Measurements from ENCODE around the gene TP53AIP1.

TP53AIP1 gene

DNA sequence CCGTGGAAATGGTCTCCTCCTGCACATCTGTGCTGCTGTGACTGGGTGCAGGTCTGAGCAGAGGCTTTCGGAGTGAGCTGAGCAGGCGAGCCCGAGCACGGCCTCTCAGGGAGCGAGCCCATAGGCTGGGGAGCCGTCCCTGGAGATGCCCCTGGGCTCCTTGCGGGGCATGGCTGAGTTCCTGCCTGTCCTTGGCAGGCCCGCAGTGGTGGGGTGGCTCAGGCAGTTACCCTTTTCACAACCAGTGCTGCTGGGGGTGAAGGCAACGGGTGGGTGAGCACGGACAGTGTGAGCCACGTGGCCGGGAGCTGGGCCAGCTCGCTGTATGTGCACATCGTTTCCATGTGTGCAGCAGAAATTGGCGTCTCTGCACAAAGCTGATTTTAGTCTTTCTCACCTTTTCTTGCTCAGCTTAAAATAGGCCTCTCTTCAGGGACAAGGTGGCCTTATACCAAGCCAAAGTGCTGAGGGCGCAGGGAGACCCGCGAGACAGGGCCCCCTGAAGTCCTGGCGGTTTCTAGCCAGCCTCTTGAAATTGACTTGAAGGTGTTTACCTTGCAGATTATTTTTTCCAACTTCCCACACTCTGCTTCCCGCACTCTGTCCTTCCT lies at the start of gene TP53AIP1:
TSS of gene TP53AIP1 (minus strand) at position 55 of the 611 bp plus-strand sequence. CDS start 5,053 bp downstream, outside the sequence.
- peak; percentile 48 for DNase-seq (ENCODE audit: low read depth)
- TF ChIP-seq, protein P1, sequence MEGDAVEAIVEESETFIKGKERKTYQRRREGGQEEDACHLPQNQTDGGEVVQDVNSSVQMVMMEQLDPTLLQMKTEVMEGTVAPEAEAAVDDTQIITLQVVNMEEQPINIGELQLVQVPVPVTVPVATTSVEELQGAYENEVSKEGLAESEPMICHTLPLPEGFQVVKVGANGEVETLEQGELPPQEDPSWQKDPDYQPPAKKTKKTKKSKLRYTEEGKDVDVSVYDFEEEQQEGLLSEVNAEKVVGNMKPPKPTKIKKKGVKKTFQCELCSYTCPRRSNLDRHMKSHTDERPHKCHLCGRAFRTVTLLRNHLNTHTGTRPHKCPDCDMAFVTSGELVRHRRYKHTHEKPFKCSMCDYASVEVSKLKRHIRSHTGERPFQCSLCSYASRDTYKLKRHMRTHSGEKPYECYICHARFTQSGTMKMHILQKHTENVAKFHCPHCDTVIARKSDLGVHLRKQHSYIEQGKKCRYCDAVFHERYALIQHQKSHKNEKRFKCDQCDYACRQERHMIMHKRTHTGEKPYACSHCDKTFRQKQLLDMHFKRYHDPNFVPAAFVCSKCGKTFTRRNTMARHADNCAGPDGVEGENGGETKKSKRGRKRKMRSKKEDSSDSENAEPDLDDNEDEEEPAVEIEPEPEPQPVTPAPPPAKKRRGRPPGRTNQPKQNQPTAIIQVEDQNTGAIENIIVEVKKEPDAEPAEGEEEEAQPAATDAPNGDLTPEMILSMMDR (IDR thresholded peaks at IDR 0.05; ENCODE audit: insufficient read depth, low read depth, low read length, missing control alignments) = no peak
- H3K4me3 ChIP-seq (ENCODE audit: low read length) = no peak within 1 kb of the TSS

DNA sequence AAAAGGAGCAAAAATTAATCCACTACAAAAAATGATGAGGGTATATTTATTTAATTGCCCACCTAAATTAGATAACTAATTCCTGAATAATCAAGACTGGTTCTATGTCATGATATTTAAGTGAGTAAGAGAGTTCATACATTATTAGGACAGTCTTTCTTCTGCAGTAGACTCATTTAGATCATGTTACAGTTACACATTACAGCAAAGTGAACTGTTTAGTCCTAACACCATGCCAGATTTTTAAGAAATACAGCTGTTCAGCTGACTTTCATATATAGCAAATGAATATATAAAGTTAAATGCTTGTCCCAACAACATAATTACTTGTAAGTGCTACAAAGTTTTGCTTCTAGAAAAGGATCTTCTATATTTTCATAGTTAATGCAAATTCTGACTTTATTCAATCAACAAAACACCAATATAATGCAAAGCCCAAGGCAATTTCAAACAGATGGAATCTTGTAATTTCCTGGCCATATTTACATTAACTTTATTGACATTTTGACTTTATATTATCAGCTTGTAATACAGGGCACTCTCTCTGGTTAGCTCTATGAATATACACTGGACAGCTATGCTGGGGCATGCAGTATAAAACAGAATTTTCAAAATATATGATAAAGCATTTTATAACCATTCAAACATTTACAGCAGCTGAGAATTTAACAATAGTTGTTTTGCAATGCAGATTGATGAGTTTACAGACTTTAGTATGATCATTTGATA lies 45.7 kb upstream of the TP53AIP1 start:
- TF ChIP-seq, protein P1 (IDR thresholded peaks at IDR 0.05; ENCODE audit: insufficient read depth, low read depth, low read length, missing control alignments) = no peak
- no peak for DNase-seq (ENCODE audit: low read depth)
- no peak overlapping the region for H3K4me3 ChIP-seq (ENCODE audit: low read length)

DNA sequence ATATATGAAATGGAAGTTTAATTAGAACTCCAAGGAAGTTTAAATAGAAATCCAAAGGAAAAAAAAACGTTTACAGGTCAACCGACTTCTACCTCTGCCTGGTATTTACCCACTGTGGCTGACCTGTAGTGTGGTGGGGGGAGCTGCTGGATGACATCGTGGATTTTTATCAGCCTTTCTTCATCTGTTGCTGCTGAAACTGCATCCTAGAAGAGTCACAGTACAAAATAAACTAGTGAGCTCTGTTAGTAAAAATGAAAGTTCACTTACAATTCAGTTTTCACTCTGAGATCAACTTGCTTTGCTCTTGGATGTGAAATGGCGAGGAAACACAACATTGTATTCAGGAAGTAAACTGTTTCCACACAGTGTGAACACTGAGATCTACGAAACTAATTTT lies 43.2 kb upstream of the TP53AIP1 start:
- no peak overlapping the region for H3K4me3 ChIP-seq (ENCODE audit: low read length)
- TF ChIP-seq, protein P1 (IDR thresholded peaks at IDR 0.05; ENCODE audit: insufficient read depth, low read depth, low read length, missing control alignments) = no peak
- DNase-seq (ENCODE audit: low read depth) = no peak

GRCh38 chr11:128983023-128983422 lies 40.4 kb upstream of the TP53AIP1 start:
- TF ChIP-seq, protein P1 (IDR thresholded peaks at IDR 0.05; ENCODE audit: insufficient read depth, low read depth, low read length, missing control alignments) = no peak
- no peak for DNase-seq (ENCODE audit: low read depth)
- H3K4me3 ChIP-seq (ENCODE audit: low read length) = no peak overlapping the region

GRCh38 chr11:128981254-128981653 lies 38.6 kb upstream of the TP53AIP1 start:
- H3K4me3 ChIP-seq (ENCODE audit: low read length) = no peak overlapping the region
- TF ChIP-seq, protein P1 (IDR thresholded peaks at IDR 0.05; ENCODE audit: insufficient read depth, low read depth, low read length, missing control alignments) = no peak
- DNase-seq (ENCODE audit: low read depth) = peak; percentile 86

DNA sequence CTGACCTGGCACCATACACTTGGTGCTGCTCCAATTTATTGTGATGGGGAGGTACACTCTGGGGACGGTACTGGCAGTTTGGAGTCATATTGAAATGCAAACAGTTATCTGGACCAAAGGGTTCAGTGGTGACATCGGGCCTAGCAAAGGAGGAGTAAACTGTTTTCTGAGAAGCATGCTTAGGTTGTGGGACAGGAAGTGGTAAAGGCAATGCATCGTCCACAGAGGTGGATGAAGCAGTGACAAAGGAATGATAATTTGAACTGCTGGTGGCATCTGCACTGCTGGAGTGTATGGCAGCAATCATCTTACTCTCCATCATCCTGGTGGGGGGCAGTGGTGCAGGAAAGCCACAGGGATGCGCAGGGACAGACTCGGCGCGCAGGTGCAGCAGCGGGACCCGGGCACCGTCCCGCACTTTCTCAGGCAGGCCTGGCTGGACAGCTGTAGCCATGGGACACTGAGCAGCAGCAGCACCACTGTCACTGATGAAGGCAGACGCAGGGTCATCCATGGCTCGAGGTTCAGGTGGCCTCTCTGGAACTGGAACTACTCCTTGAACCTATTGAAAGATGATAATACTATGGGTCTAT lies 28.0 kb upstream of the TP53AIP1 start:
- H3K4me3 ChIP-seq (ENCODE audit: low read length) = no peak overlapping the region
- TF ChIP-seq, protein P1 (IDR thresholded peaks at IDR 0.05; ENCODE audit: insufficient read depth, low read depth, low read length, missing control alignments) = no peak
- no peak for DNase-seq (ENCODE audit: low read depth)
